Stomach (tissue), 4 donors: Measurements from ENCODE around the gene KIAA0040.
A peak's percentile ranks its signal among the peaks of the same experiment; 100 is the strongest.

Experiments used
- POLR2A ChIP-seq, 4 donors: fragments of 450-650 bp; IDR thresholded peaks; one replicate each; pipeline ENCODE4 v1.6.1; 2016; ENCODE audit warnings: antibody characterized with exemption in 4 of 4, control low read depth in 2 of 4, mild to moderate bottlenecking in 1 of 4, moderate library complexity in 1 of 4
- TF ChIP-seq, protein P1 (sequence below), 7 experiments: fragments of 450-650 bp in 4 of 7; fragments of 200-600 bp in 3 of 7; sonication (generic) in 3 of 7; IDR thresholded peaks; one replicate each; pipeline ENCODE4 v1.5.1; 2016 to 2019; ENCODE audit warnings: antibody characterized with exemption in 7 of 7, control low read depth in 2 of 7, mild to moderate bottlenecking in 1 of 7

GRCh38 chr1:175146529-175147213 lies 45.9 kb downstream of the KIAA0040 start:
- TF ChIP-seq, protein P1, sequence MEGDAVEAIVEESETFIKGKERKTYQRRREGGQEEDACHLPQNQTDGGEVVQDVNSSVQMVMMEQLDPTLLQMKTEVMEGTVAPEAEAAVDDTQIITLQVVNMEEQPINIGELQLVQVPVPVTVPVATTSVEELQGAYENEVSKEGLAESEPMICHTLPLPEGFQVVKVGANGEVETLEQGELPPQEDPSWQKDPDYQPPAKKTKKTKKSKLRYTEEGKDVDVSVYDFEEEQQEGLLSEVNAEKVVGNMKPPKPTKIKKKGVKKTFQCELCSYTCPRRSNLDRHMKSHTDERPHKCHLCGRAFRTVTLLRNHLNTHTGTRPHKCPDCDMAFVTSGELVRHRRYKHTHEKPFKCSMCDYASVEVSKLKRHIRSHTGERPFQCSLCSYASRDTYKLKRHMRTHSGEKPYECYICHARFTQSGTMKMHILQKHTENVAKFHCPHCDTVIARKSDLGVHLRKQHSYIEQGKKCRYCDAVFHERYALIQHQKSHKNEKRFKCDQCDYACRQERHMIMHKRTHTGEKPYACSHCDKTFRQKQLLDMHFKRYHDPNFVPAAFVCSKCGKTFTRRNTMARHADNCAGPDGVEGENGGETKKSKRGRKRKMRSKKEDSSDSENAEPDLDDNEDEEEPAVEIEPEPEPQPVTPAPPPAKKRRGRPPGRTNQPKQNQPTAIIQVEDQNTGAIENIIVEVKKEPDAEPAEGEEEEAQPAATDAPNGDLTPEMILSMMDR (IDR thresholded peaks at IDR 0.05): peak in 5 of 7 experiments; percentile 45 to 86 (median 81)
- TF ChIP-seq POLR2A (IDR thresholded peaks at IDR 0.05): no peak
